ENCODE data around the gene NAA50.

NAA50 gene

GRCh38 chr3:113685124-113685523, 60.9 kb downstream of the NAA50 start:
- H3K9me2 ChIP-seq (ENCODE audit: low read depth, low read length) = no peaks in the 10 kb centered on the region
- no peak overlapping the region for H3K9ac ChIP-seq (ENCODE audit: low read length)
- no peaks in the 10 kb centered on the region for H3F3A ChIP-seq (ENCODE audit: insufficient read depth, low read length)
- no peaks in the 10 kb centered on the region for H4K20me1 ChIP-seq (ENCODE audit: insufficient read depth, low read length)
- H3K4me2 ChIP-seq (ENCODE audit: low read length) = no peak overlapping the region
- no peak overlapping the region for H3K27ac ChIP-seq (ENCODE audit: low read depth, low read length, poor library complexity, severe bottlenecking)
- no peak overlapping the region for H3K4me3 ChIP-seq (ENCODE audit: low read depth, low read length, poor library complexity, severe bottlenecking)
- H3K27me3 ChIP-seq (ENCODE audit: insufficient read depth, low read length) = no peaks in the 10 kb centered on the region
- no peak overlapping the region for H2AFZ ChIP-seq (ENCODE audit: low read length)
- peaks cover 6% of the 10 kb centered on the region; the same call in 1 of the 2 replicates for H3K36me3 ChIP-seq (ENCODE audit: insufficient read depth, low read length)
- no peaks in the 10 kb centered on the region for H3K4me1 ChIP-seq (ENCODE audit: insufficient read depth, low read length, severe bottlenecking)
- no peaks in the 10 kb centered on the region for H3K79me2 ChIP-seq (ENCODE audit: insufficient read depth, low read length)
- TF ChIP-seq, protein P1, sequence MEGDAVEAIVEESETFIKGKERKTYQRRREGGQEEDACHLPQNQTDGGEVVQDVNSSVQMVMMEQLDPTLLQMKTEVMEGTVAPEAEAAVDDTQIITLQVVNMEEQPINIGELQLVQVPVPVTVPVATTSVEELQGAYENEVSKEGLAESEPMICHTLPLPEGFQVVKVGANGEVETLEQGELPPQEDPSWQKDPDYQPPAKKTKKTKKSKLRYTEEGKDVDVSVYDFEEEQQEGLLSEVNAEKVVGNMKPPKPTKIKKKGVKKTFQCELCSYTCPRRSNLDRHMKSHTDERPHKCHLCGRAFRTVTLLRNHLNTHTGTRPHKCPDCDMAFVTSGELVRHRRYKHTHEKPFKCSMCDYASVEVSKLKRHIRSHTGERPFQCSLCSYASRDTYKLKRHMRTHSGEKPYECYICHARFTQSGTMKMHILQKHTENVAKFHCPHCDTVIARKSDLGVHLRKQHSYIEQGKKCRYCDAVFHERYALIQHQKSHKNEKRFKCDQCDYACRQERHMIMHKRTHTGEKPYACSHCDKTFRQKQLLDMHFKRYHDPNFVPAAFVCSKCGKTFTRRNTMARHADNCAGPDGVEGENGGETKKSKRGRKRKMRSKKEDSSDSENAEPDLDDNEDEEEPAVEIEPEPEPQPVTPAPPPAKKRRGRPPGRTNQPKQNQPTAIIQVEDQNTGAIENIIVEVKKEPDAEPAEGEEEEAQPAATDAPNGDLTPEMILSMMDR (IDR thresholded peaks at IDR 0.05; ENCODE audit: low read length) = no peak
- TF ChIP-seq EZH2 (IDR thresholded peaks at IDR 0.05; ENCODE audit: borderline replicate concordance, low read length) = no peak
- peaks cover 3% of the 10 kb centered on the region; the same call in 1 of the 2 replicates for H3K9me3 ChIP-seq (ENCODE audit: low read length)

GRCh38 chr3:113684271-113684819, 61.7 kb downstream of the NAA50 start:
- Histone ChIP-seq H3F3A (ENCODE audit: insufficient read depth, low read length) (no peaks in the 10 kb centered on the region), H3K79me2 (ENCODE audit: insufficient read depth, low read length) (no peaks in the 10 kb centered on the region), H3K9ac (ENCODE audit: low read length) (no peak overlapping the region), H2AFZ (ENCODE audit: low read length) (no peak overlapping the region), H3K27me3 (ENCODE audit: insufficient read depth, low read length) (no peaks in the 10 kb centered on the region), H3K36me3 (ENCODE audit: insufficient read depth, low read length) (peaks cover 6% of the 10 kb centered on the region; the same call in 1 of the 2 replicates), H3K27ac (ENCODE audit: low read depth, low read length, poor library complexity, severe bottlenecking) (no peak overlapping the region), H3K9me2 (ENCODE audit: low read depth, low read length) (no peaks in the 10 kb centered on the region), H3K4me2 (ENCODE audit: low read length) (no peak overlapping the region), H4K20me1 (ENCODE audit: insufficient read depth, low read length) (no peaks in the 10 kb centered on the region), H3K9me3 (ENCODE audit: low read length) (peaks cover 3% of the 10 kb centered on the region; the same call in 1 of the 2 replicates), H3K4me3 (ENCODE audit: low read depth, low read length, poor library complexity, severe bottlenecking) (no peak overlapping the region), H3K4me1 (ENCODE audit: insufficient read depth, low read length, severe bottlenecking) (no peaks in the 10 kb centered on the region)
- TF ChIP-seq, protein P1 (IDR thresholded peaks at IDR 0.05; ENCODE audit: low read length) = no peak
- no peak for TF ChIP-seq EZH2 (IDR thresholded peaks at IDR 0.05; ENCODE audit: borderline replicate concordance, low read length)

- Histone ChIP-seq H3K4me2 (ENCODE audit: low read length) (no peak overlapping the region), H3K36me3 (ENCODE audit: insufficient read depth, low read length) (peaks cover 3% of the 10 kb centered on the region; the same call in 1 of the 2 replicates), H3K4me3 (ENCODE audit: low read depth, low read length, poor library complexity, severe bottlenecking) (no peak overlapping the region), H3K9me2 (ENCODE audit: low read depth, low read length) (no peaks in the 10 kb centered on the region), H3K9ac (ENCODE audit: low read length) (no peak overlapping the region), H3K27ac (ENCODE audit: low read depth, low read length, poor library complexity, severe bottlenecking) (no peak overlapping the region), H2AFZ (ENCODE audit: low read length) (no peak overlapping the region), H3K27me3 (ENCODE audit: insufficient read depth, low read length) (no peaks in the 10 kb centered on the region), H3K4me1 (ENCODE audit: insufficient read depth, low read length, severe bottlenecking) (peaks cover 4% of the 10 kb centered on the region), H3K79me2 (ENCODE audit: insufficient read depth, low read length) (no peaks in the 10 kb centered on the region), H3F3A (ENCODE audit: insufficient read depth, low read length) (no peaks in the 10 kb centered on the region), H3K9me3 (ENCODE audit: low read length) (no peaks in the 10 kb centered on the region), H4K20me1 (ENCODE audit: insufficient read depth, low read length) (no peaks in the 10 kb centered on the region)
- TF ChIP-seq, protein P1 (IDR thresholded peaks at IDR 0.05; ENCODE audit: low read length) = no peak
- no peak for TF ChIP-seq EZH2 (IDR thresholded peaks at IDR 0.05; ENCODE audit: borderline replicate concordance, low read length)
Observed at GRCh38 chr3:113678773-113679172, 67.3 kb downstream of the NAA50 start.
